IPS-18c (cell line): ENCODE measurements around the gene ACTMAP.
"Not testable (repeated sequence)": the region's sequence is repeated elsewhere in the genome, so short reads cannot be mapped to it uniquely, and the experiment has no call there.

ENCODE experiments used
- H3K4me3 ChIP-seq: 2 replicates; pipeline ENCODE4 v1.7.0; 2013; ENCODE audit warnings: low read depth, mild to moderate bottlenecking, low read length, moderate library complexity; ENCODE audit not compliant: insufficient read depth
- H3K9me3 ChIP-seq: one replicate; pipeline ENCODE4 v1.6.1; 2013; ENCODE audit warnings: mild to moderate bottlenecking, low read length, moderate library complexity; ENCODE audit not compliant: control insufficient read depth, insufficient read depth

ACTMAP gene, protein sequence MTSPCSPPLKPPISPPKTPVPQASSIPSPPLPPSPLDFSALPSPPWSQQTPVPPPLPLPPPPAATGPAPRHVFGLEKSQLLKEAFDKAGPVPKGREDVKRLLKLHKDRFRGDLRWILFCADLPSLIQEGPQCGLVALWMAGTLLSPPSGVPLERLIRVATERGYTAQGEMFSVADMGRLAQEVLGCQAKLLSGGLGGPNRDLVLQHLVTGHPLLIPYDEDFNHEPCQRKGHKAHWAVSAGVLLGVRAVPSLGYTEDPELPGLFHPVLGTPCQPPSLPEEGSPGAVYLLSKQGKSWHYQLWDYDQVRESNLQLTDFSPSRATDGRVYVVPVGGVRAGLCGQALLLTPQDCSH

DNA sequence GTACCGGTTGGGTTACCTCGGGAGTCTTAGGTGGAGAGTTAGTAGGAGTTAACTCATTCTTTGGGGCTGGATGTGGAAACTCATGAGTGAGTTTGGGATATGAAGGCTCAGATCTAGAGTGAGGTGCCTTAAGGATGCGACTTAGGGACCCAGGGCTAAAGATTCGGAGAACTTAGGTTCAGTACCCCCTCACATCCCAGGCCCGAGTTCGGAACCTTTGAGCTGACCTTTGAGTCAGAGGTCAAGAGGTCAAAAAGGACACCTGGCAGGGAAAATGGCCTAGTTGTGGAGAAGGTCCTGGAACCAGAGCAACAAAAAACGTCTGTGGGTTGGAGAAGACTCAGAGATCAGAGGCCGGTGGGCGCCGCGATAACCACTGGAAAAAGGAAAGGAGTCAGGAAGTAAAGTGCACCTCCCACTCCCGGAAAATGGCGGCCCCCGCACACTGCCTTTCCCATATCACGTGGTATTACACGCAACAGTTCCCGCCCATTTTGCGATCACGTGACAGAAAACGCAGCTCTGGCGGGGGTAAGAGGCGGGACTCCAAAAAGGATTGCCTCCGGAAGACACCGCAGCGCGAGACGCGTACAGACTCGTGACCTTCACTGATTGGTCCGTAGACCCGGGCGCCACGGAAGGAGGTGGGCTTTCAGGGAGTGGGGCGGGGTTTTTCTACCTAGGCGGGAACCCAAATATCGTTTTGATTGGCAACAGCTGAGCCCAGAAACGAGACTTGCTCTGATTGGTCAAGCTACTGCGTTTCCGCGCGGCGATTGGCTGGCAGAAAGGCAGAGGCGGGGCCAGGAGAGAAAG, at the start of gene ACTMAP:
Gene ACTMAP, minus strand, starts transcription at position 420 of the 816 bp plus-strand sequence. CDS start 674 bp downstream, outside the sequence.
- H3K4me3 ChIP-seq: peak within 1 kb of the TSS; percentile 87
- no peaks in the 10 kb centered on the region for H3K9me3 ChIP-seq

DNA sequence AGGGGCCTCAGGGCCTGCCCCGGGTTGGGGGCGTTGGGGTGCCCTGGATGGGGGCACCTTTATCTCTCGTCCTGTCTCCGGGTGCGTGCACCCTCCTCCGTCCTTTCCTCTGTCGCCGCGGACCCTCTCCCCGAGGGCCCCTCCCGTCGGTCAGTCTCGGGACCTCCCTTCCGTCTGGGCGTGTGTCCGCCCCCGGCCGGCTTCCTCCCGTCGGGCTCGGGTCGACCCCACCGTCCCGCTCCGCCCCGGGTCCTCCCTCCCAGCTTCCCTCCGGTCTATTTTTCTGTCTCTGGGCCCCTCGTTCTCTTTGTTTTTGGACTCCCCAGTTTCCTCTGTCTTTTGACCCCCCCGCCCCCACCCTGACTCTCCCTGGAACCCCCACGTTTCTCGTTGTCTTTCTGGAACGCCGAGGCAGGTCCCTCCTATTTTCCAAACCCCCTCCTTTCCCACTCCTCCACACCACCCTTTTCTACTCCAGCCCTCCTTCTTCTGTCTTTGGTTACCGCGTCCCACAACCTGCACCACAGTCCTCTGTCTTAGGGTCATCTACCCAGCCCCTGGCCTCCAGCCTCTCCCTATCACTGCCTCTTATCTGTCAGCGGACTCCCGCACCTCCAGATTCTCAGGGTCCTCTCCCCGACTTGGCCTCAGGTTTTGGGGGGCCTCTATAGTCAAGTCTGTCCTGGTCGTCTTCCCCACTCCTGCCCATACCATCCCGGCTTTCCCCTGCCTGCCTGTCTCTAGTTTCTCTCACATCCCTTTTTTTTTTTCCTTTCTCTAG, 49.5 kb upstream of the ACTMAP start:
- Histone ChIP-seq H3K9me3 (no peaks in the 10 kb centered on the region), H3K4me3 (peak overlapping the region; percentile 75)

DNA sequence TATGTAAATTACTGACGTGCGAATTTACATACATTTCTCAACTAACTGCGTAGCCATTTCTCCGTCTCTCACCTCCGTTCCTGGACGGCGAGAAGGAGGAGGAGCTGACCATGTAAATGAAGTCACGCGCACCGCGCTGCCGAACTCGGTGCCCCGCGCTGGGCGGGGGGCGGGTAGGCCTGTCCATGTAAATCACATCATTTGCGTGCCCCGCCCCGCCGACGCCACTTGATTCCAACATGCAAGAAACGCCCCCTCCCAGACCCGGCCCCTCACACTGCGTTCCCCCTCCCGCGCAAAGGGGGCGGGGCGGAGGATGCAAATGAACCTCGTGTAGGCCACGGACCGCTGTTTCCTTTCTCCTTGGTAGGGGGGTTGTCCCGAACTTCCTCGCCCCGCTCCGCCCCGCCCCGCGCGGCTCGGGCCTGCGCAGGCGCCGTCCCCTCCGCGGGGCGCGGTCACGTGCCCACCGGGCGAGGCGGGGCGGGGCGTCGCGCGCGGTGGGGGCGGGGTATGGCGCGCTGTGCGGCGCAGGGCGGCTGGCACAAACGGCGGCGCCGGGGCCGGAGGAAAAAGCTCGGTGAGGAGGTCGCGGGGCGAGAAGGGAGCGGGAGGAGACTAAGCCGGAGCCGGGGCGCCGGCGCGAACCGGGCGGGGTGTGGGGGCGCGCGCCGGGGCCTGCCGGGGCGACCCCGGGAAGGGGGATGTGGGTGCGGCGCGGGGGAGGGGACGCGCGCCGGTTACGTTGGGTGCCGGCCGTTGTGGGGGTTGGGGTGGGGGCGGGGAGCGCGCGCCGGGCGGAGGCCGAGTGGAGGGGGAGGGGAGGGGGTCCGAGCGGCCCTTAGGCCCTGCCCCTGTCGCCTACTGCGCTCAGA, 48.6 kb upstream of the ACTMAP start, which contains the start of gene EGLN2:
Gene EGLN2, plus strand, starts transcription at position 509 of the 875 bp plus-strand sequence. CDS start 1,382 bp downstream, outside the sequence.
- Histone ChIP-seq H3K4me3 (peak within 1 kb of the TSS; percentile 75), H3K9me3 (no peaks in the 10 kb centered on the region)

DNA sequence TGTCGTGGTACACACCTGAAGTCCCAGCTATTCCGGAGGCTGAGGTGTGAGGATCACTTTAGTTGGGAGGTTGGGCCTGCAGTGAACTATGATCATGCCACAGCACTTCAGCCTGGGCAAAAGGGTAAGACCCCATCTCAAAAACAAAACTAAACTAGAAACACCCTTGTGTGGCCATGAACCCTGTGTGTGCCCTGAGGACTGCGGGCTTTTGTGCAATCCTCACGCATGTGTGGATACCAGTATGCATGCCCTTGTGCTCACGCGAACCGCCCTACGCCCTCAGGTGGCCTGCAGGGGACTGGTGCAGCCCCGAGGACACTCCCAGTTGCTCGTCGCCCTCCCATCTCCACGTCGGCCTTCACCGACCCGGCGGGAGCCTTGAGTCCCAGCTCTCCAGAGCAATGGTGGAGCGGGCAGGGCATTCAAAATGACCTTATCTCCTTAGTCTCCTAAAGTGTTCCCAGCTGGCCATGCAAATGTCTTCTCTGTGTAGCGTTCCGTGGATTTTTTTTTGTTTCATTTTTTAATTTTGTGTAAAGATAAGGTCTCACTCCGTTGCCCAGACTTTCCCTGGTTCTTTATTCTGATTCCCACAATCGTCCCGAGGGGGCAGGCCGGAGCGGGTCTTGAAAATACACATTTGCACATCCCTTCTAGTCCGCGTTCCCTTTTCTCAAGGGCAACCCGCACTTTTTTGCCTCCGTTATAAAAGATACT, 47.8 kb upstream of the ACTMAP start:
- Histone ChIP-seq H3K4me3 (peak overlapping the region; percentile 74), H3K9me3 (no peaks in the 10 kb centered on the region)

DNA sequence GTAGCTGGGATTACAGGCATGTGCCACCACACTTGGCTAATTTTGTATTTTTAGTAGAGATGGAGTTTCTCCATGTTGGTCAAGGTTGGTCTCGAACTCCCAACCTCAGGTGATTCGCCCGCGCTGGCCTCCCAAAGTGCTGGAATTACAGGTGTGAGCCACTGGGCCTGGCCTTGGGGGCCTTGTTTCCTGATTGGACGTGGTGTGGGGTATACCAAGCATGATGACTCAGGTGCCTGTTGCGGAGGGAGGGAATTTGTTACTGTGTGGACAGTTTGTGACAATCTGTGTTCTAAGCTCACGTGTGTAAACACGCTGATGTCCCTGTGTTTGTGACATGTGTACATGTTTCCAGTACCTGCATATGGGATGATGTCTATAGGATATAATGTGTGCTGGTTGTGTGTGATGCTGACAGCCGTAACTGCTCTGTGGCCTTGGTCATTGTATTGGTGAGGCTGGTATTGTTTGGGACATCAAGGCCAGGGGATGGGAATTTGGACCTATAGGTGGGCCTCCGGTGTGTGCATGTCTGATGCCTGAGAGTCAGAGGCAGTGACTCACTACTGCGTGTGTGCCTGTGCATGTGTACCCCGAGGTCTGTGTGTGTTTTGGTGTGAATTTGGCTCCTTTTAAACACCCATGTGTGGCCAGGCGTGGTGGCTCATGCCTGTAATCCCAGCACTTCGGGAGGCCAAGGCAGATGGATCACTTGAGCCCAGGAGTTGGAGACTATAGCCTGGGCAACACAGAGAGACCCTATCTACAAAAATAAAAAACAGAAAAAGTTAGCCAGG, 47.1 kb upstream of the ACTMAP start:
- Histone ChIP-seq H3K9me3 (no peaks in the 10 kb centered on the region), H3K4me3 (no peak overlapping the region)

DNA sequence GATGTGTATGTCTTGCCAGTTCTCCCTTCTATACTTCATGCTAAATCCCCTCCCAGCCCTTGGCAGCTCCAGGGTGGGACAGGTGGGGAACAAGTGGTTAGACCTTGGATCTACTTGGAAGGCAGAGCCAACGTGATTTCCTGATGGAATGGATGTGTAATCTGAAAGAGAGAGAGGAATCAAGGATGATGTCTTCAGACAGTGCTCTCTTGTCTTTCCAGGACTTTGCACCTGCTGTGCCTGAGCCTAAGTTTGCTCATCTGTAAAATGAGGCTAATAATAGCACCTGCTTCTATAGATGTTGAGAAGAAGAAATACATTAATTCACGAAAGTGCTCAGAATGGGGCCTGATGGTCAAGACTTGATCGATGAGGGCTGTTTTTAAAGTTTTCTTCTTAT, 41.7 kb upstream of the ACTMAP start:
- Histone ChIP-seq H3K4me3 (no peak overlapping the region), H3K9me3 (no peaks in the 10 kb centered on the region)

DNA sequence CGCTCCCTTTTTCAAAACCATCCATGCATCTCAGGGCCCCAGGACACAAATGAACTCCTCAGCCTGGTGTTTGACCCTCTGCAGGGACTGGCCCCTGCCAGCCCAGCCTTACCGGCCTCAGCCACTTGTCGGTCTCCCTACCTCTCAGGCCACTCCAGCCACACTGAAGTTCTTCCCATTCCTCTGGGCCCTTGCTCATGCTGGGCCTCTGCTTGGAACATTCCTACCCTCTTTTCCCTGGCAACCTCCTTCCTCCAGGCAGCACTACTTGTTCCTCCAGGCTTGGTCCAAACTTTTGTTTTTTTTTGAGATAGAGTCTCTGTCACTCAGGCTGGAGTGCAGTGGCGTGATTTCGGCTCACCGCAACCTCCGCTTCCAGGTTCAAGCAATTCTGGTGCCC, 41.1 kb upstream of the ACTMAP start:
- Histone ChIP-seq H3K4me3 (no peak overlapping the region), H3K9me3 (no peaks in the 10 kb centered on the region)

DNA sequence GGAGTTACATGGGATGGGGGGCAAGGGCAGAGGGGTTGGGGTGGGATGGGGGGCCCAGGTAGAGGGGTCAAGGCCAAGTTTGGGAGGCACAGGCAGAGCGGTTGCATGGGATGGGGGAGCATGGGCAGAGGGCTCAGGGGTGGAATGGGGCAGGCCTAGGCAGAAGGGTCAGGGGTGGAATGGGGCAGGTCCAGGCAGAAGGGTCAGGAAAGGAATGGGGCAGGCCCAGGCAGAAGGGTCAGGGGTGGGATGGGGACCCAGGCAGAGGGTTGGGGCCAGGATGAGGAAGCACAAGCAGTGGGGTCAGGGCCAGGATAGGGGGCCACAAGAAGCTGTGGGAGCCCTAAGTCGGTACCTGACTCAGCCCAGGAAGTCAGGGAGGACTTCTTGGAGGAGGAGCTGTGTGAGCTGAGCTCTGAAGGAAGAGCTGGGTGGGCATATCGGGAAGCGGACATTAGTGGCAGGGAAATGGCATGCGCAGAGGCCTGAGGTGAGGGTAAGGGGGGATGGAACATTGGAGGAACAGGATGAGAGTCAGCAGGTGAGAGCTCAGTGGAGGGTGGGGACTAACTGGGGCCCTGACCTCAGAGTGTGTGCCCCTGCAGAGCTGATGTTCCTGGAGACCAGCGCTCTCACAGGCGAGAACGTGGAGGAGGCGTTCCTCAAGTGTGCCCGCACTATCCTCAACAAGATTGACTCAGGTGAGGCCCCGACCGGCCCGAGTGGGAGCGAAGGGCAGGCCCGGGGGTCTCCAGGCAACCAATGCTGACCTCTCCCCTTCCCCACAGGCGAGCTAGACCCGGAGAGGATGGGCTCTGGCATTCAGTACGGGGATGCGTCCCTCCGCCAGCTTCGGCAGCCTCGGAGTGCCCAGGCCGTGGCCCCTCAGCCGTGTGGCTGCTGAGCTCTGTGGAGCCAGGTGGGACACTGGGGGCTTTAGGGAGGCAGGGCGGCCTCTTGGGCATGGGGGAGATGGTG, 36.1 kb upstream of the ACTMAP start:
- Histone ChIP-seq H3K4me3 (no peak overlapping the region), H3K9me3 (no peaks in the 10 kb centered on the region)

DNA sequence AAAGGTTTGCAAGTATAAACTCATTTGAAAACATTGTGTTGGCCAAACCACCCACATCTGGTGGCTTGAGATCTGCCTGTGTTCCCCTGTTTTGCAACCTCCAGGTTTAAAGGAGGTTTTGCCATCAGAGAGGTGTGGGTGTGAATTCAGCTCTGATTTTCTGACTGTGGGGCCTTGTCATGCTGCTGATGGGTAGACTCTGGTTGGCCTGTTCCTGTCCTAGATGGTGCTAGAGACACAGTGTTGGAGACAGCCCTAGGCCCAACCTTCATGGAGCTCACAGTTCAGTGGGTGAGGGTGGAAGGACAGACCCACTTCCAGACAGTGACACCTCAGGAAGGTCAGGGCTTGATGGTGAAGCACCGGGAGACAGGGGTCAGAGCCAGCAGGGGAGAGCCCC, 35.2 kb upstream of the ACTMAP start:
- Histone ChIP-seq H3K9me3 (no peaks in the 10 kb centered on the region), H3K4me3 (no peak overlapping the region)

DNA sequence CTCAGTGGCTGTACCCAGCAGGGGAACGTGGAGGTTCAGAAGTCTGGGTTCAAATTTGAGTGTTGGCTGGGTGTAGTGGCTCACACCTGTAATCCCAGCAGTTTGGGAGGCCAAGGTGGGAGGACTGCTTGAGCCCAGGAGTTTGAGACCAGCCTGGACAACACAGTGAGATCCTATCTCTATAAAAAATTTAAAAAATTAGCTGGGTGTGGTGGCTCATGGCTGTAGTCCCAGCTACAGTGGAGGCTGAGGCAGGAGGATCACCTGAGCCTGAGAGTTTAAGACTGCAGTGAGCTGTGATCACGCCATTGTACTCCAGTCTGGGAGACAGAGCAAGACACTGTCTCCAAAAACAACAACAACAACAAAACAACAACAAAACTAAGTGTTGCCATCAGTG, 33.9 kb upstream of the ACTMAP start:
- H3K4me3 ChIP-seq, H3K9me3 ChIP-seq: not testable (repeated sequence)

DNA sequence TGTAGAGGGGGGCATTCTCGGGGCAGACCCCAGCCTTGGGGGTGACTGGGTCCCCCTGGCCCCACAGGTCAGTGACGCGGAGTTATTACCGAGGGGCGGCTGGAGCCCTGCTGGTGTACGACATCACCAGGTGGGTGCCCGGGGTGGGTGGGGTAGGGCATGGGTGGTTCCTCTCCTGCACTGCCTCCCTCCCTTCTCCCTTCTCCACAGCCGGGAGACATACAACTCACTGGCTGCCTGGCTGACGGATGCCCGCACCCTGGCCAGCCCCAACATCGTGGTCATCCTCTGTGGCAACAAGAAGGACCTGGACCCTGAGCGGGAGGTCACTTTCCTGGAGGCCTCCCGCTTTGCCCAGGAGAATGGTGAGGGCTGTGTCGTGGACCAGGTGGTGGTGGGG, 33.4 kb upstream of the ACTMAP start:
- Histone ChIP-seq H3K9me3 (no peaks in the 10 kb centered on the region), H3K4me3 (no peak overlapping the region)

DNA sequence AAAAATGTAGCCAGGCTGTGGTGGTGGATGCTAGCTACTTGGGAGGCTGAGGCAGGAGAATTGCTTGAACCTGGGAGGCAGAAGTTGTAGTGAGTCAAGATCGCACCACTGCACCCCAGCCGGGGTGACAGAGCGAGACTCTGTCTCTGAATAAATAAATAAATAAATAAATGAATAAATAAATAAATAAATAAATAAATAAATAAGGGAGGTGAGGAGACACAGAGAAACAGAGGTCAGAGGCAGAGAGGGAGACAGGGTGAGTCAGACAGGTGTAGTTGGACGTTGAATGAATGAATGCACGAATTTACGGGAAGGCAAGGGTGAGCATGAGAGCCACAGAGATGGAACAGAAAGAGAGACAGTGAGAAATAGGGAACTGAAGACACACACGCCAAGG, 30.9 kb upstream of the ACTMAP start:
- Histone ChIP-seq H3K9me3 (no peaks in the 10 kb centered on the region), H3K4me3 (no peak overlapping the region)

DNA sequence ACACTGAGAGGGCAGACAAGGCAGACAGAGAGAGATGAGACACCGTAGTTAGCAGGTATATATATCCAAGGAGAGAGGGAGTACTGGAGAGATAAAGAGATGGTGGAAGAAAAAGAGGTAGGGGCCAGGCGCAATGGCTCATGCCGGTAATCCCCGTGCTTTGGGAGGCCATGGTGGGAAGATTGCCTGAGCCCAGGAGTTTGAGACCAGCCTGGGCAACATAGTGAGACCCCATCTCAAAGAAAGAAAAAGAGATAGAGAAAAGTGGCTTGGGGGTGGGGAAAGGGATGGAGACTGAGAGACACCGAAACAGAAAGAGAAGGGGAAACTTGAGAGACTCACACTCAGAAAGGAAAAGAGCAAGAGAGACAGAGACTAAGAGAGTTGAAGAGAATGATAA, 30.3 kb upstream of the ACTMAP start:
- no peaks in the 10 kb centered on the region for H3K9me3 ChIP-seq
- H3K4me3 ChIP-seq: no peak overlapping the region

DNA sequence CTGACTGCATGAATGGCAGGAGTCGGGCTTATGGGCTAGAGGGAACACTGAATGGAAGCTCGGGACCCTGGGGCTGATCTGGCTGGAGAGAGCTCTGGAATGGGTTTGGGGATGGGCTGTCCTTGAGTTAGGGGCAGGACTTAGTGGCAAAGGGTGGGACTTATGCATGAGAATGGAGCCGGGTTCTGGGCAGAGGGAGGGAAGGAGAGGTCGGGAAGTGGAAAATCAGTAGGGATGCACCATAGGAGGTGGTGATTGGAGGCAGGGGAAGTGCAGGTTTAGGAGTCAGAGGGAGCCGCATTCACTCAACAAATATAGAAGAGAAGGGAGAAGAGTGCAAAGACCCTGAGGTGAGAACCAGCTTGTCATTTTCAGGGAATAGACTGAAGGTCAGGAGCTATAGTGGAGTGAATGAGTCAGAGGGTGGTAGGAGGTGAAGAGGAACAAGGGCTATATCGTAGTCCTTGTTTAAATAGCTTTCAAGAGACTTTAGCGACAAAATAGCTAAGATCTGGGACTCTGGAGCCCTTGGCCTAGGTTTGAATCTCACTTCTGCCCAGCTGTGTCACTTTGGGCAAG, 28.5 kb upstream of the ACTMAP start:
- no peaks in the 10 kb centered on the region for H3K9me3 ChIP-seq
- H3K4me3 ChIP-seq: peak overlapping the region; percentile 95
